Activated T-cell treated with anti-CD3 and anti-CD28 coated beads, Interleukin-2, amount 50 U/mL, for 1 hour (primary cell): ENCODE results near the gene GABRB3.

Experiments
- DNase-seq: peaks from one replicate; pipeline ENCODE4 v3.0.0-alpha.2; 2020

GABRB3 gene

GRCh38 chr15:26670116-26670515 lies 102.8 kb downstream of the GABRB3 start:
- DNase-seq = no peak

GRCh38 chr15:26667222-26667988 lies 105.5 kb downstream of the GABRB3 start:
- DNase-seq = no peak

- DNase-seq = no peak
Measured at GRCh38 chr15:26665957-26666791, 106.7 kb downstream of the GABRB3 start.

GRCh38 chr15:26662283-26662682 lies 110.6 kb downstream of the GABRB3 start:
- DNase-seq = no peak

- DNase-seq = no peak
Measured at GRCh38 chr15:26661748-26662147, 111.1 kb downstream of the GABRB3 start.

- no peak for DNase-seq
Measured at GRCh38 chr15:26661107-26661506, 111.8 kb downstream of the GABRB3 start.

DNA sequence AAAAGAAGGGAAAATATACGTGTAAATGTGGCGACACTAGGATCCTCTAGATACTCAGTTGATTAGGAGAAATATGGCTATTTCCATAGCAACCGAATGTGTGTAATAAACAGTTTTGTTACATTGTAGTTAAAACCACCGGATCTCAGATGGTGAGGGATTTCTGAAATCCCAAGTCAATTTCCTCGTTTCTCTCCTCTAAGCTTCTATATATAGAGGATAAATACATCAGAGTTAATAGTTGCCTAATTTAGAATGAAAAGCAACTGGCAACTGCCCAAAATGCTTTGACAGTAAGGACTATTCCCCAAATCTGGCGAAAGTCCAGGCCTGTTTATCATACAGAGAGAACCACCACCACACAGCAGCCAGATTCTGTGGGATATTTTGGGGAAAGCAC lies 112.6 kb downstream of the GABRB3 start:
- no peak for DNase-seq

DNA sequence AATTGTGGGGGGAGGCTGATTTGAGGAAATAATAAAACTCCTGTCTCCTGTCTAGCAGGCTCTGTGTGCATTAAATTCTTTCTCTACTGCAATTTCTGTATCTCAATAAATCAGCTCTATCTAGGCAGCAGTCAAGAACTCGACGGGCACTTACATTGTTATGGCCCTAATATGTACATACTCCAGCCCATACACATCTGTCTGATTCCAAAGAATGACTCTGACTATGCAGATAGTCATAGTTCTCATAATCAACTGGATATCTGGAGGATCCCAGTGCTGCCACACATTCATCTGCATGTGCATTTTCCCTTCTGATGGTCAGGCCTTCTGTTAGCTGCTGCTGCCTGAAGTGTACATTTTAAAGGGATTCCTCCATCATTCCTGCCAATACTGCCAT lies 114.6 kb downstream of the GABRB3 start:
- no peak for DNase-seq

DNA sequence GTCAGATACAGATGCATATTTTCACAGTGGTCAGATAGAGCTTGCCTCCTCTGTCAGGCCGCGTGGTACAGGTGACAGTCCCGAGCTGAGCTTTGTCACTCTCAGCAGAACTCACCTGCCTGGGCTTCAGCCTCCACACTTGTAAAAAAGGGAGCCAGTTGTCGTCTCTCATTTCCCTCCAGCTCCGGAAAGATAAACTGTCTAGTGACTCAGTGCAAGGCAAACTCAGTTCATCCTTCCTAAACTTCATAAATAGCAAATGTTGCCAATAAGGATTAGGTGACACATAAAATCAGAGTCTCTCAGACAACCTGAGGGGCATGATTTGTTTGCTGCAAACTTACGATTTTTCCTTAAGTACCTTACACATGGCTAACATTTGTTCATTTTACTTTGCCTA lies 116.8 kb downstream of the GABRB3 start:
- no peak for DNase-seq

GRCh38 chr15:26651909-26652308 lies 121.0 kb downstream of the GABRB3 start:
- DNase-seq = no peak

DNA sequence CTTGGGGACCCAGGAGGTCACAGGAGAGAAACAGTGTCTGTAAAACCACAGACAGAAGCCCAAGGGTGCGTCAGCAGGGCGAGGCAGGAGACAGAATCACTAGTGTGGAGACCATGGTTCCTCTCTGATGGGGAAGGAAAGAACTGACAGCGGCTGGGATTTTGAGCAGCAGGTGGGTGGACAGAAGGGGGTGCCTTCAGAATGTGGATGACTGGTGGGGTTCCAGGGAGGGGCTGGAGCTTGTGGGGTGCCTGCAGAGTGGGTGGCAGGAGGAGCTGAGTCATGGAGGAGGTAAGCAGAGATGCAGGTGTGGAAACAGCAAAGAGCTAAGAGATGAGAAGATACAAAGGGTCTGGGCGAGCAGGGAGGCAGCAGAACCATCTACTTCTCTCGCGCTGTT lies 124.2 kb downstream of the GABRB3 start:
- DNase-seq = no peak

DNA sequence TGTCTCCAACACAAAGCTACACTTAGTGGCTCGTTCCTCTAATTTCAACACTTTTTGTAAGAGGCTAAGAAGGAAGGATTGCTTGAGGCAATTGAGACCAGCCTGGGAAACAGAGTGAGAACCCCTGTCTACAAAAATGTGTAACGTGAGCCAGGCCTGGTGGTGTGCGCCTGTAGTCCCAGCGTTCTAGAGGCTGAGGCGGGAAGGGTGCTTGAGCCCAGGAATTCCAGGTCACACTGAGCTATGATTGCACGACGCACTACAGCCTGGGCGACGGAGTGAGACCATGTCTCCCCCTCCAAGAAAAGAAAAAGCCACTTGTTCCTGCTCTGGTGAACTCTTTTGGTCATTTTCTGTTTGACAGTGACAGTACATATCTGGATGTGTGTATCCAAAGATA lies 127.9 kb downstream of the GABRB3 start:
- no peak for DNase-seq

DNA sequence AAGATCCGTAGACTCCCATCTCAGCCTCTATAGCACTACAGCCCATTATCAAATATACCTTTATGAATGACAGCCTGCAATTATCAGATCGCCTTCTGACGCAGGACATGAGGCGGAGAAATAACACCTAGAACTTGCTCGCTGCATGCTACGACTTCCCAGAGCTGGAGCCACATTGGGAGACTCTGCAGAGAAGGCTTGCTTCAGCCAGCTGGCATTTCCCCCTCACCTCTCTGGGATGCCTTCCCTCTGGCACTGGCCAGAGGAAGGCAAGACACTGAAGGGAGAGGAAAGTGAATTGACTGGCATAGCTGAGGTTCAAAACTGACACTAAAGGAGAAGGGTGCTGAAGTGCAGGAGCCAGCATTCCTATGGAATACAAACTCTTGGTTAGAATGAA lies 131.7 kb downstream of the GABRB3 start:
- DNase-seq = no peak

DNA sequence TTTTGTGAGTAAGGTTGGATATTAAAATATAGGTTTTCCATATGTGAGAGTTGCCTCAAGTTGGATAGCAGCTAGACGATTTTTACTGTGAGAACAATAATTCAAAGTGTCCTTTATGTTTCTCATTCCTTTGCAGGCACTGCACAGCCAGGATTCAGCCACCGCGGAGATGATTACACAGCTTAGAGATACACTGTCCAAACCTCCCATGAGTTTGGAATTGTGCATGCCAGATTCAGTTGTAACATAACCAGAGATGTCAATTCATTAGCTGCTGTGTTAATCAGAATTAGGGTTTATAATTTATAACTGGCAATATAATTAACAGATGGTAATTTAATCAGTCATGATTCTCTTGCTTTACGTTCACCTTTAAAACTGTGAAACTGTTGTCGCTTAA lies 132.3 kb downstream of the GABRB3 start:
- DNase-seq = no peak

DNA sequence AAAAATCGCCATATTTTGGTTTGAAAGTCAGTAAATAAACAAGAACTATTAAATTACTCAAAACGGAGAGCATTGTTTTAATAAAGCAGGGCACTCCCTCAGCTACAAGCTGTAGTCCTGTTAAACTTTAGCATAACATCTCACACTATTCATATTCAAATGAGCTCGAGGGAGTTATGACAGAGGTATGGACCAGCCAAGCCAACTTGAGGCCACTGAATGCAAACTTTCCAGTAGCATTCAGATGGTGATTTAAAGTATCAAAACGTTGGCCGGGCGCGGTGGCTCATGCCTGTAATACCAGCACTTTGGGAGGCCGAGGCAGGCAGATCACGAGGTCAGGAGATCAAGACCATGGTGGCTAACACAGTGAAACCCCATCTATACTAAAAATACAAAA lies 132.9 kb downstream of the GABRB3 start:
- no peak for DNase-seq

DNA sequence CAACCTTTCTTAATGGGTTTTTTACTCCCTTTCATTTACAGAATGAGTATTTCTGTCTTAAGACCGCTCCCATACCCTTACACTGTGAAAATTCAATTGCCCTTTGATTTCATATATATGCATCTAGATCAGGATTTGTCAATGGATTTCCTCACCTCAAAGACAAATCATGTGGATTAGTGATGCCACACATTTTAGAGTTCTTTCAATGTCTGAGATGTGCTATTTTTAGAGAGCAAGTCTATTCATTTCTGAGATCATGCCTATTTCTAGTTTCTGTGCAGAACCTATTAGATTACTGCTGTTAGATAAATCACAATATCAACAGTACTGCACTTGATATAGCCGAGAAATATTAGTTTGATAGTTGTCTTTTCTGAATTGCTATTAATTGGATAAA lies 137.3 kb downstream of the GABRB3 start:
- DNase-seq = no peak

GRCh38 chr15:26635105-26635504 lies 137.8 kb downstream of the GABRB3 start:
- no peak for DNase-seq

- DNase-seq = no peak
Measured at GRCh38 chr15:26634319-26634718, 138.5 kb downstream of the GABRB3 start.

DNA sequence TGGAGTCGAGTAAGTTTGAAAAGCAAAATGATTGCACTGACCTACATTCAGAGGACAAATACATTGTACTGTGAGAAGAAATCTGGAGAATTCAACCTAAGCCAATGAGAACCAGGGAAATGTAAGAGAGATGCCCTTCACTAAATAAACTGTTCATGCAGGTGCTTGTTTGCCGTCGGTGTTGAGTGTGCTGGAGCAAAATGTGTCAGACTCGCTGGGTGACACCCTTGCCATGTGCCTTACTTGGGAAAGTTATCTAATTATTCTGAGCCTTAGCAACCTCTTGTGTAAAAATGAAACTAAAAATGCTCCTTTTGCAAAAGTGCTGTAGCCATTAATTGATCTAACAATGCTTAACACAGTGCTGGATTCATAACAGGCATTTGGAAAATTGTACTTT lies 140.4 kb downstream of the GABRB3 start:
- no peak for DNase-seq

GRCh38 chr15:26631894-26632293 lies 141.0 kb downstream of the GABRB3 start:
- DNase-seq = no peak

DNA sequence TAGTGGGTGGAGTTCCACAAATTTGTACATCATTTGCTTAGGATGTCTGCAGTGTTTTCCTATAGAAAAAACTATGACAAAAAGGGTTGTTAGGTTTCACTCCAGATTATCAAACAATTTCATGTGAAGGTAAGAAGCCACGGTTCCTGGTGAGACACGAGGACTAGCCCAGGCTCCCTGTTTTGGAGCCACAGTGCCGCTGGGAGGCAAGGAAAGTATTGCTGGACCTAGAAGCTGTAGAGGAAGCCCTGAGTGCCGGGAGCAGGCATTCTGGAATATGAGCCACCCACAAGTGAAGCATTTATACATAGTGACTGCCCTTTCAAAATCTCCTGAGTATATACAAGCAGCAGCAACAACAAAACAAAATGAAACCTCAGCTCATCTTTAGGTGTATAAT lies 142.0 kb downstream of the GABRB3 start:
- no peak for DNase-seq

DNA sequence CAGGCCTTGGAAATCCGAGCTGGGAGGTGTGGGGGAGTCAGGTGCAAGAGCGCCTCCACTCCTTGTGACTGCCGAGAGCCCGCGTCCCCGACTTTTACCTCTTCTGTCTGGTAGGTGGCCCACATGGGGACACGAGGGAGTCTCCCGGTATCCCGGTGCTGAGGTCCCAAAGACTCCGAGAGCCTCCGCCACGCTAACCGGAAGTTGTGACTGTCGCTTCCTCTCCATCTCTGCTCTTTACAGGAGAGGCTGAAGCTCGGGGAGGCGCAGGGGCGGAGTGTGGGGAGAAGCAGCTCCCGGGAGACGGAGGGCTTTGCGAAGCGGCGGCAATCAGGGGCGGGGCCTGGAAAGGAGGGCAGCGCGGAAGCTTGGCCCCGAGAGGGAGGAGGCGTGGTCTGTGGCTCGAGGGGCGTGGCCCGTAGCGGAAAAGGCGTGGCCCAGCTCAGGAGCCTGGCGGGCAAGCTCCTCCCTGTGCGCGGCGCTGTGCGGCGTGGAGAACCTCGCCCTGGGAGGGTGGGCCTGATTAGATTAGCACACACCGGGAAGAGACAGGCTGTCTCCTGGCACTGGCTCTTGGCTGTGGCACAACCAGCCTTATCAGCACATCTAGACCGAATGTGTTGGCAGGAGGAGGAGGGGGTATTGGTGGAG lies 143.9 kb downstream of the GABRB3 start:
- DNase-seq = no peak

DNA sequence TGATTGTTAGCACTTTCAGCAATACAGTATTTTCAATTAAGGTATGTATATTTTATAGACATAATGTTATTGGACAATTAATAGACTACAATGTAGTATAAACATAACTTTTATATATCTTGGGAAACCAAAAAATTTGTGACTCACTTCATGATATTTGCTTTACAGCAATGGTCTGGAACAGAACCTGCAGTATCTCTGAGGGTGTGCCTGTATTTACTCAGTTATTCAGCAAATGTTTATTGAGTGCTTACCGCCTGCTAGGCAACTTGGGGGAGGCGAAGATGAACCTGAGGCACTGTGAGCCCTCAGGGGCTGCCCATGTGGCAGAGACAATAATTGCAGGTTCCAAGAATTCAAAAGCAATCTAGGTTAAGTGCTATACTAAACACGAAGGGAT lies 144.8 kb downstream of the GABRB3 start:
- no peak for DNase-seq

- no peak for DNase-seq
Measured at GRCh38 chr15:26624128-26624527, 148.7 kb downstream of the GABRB3 start.
